K562 (cell line): ENCODE data around the gene PLCL1. TPM values are rescaled to one million over a fixed set of nuclear protein-coding genes. Genes with fewer than 3 reads are reported as not detected.

Experiments used
- ARID3B ChIP-seq: fragments of 250-450 bp; sonication (Bioruptor Pico); IDR thresholded peaks from 2 replicates; pipeline ENCODE4 v1.4.0; 2020; ENCODE audit warnings: borderline replicate concordance
- MBD2 ChIP-seq: sonication (generic); IDR thresholded peaks from 2 replicates; pipeline ENCODE4 v1.6.1; 2016; ENCODE audit warnings: low read depth, borderline replicate concordance
- MIER1 ChIP-seq: fragments of 450-650 bp; IDR thresholded peaks from 2 replicates; pipeline ENCODE4 v1.6.1; 2016; ENCODE audit warnings: antibody characterized with exemption, mild to moderate bottlenecking, low read depth
- PURB ChIP-seq: sonication (generic); formaldehyde crosslinking; IDR thresholded peaks from 2 replicates; pipeline ENCODE4 v1.9.0; 2021; ENCODE audit warnings: low read depth, mild to moderate bottlenecking, missing genetic modification reagents
- ZNF431 ChIP-seq: sonication (generic); formaldehyde crosslinking; IDR thresholded peaks from 2 replicates; pipeline ENCODE4 v1.8.0; 2022; ENCODE audit warnings: mild to moderate bottlenecking, missing genetic modification reagents
- polyA plus RNA-seq, 8 experiments: library from polyadenylated mRNA; depleted of rRNA in 4 of 8; stranded (reverse) in 5 of 8; unstranded in 3 of 8; fragments of >200 nt; fragmentation: Nextera tagmentation in 2 of 8; fragmentation: Illumina TruSeq in 1 of 8; extraction: Ambion mirVana in 2 of 8; extraction: Trizol in 1 of 8; gene quantifications; 2 replicates each; pipeline versions ENCODE4 v1.2.1 to v1.2.3, GENCODE V29; 2011 to 2014; ENCODE audit warnings: inconsistent platforms in 1 of 8, missing spikeins in 1 of 8
- total RNA-seq, 7 experiments: library from RNA; depleted of rRNA in 6 of 7; stranded (reverse); fragments of >200 nt in 6 of 7; fragmentation: Illumina TruSeq in 2 of 7; extraction: Trizol in 2 of 7; gene quantifications; 2 replicates each; pipeline versions ENCODE4 v1.2.1 to v1.2.3, GENCODE V29; 2011 to 2021; ENCODE audit warnings: low replicate concordance in 1 of 7
- TF ChIP-seq, protein P1 (sequence below), 2 experiments: fragments of 450-650 bp; IDR thresholded peaks; 2 replicates each; pipeline ENCODE4 v1.6.1; 2016; ENCODE audit warnings: mild to moderate bottlenecking in 2 of 2, borderline replicate concordance in 1 of 2, low read depth in 1 of 2, moderate library complexity in 1 of 2
- TF ChIP-seq, protein P2 (sequence below): fragments of 450-650 bp; IDR thresholded peaks from 2 replicates; pipeline ENCODE4 v1.6.1; 2016; ENCODE audit warnings: mild to moderate bottlenecking

The PLCL1 gene
- total and polyA plus RNA-seq, 9 of the 15 experiments (the other 6 are each of a cell fraction or from before 2014, with no cell fraction given) = 2.0 to 17.7 (median 8.6) TPM

DNA sequence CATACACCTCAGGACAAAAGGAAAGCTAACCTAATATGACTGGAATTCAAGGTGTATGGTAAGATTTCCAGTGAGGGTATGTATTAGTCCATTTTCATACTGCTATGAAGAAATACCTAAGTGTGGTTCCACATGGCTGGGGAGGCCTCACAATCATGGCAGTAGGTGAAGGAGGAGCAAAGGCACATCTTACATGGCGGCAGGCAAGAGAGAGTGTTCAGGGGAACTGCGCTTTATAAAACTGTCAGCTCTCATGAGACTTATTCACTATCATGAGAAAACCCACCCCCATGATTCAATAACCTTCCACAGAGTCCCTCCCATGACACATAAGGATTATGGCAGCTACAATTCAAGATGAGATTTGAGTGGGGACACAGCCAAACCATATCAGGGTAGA is 186.0 kb downstream of the PLCL1 start (continued):
- TF ChIP-seq, protein P1, sequence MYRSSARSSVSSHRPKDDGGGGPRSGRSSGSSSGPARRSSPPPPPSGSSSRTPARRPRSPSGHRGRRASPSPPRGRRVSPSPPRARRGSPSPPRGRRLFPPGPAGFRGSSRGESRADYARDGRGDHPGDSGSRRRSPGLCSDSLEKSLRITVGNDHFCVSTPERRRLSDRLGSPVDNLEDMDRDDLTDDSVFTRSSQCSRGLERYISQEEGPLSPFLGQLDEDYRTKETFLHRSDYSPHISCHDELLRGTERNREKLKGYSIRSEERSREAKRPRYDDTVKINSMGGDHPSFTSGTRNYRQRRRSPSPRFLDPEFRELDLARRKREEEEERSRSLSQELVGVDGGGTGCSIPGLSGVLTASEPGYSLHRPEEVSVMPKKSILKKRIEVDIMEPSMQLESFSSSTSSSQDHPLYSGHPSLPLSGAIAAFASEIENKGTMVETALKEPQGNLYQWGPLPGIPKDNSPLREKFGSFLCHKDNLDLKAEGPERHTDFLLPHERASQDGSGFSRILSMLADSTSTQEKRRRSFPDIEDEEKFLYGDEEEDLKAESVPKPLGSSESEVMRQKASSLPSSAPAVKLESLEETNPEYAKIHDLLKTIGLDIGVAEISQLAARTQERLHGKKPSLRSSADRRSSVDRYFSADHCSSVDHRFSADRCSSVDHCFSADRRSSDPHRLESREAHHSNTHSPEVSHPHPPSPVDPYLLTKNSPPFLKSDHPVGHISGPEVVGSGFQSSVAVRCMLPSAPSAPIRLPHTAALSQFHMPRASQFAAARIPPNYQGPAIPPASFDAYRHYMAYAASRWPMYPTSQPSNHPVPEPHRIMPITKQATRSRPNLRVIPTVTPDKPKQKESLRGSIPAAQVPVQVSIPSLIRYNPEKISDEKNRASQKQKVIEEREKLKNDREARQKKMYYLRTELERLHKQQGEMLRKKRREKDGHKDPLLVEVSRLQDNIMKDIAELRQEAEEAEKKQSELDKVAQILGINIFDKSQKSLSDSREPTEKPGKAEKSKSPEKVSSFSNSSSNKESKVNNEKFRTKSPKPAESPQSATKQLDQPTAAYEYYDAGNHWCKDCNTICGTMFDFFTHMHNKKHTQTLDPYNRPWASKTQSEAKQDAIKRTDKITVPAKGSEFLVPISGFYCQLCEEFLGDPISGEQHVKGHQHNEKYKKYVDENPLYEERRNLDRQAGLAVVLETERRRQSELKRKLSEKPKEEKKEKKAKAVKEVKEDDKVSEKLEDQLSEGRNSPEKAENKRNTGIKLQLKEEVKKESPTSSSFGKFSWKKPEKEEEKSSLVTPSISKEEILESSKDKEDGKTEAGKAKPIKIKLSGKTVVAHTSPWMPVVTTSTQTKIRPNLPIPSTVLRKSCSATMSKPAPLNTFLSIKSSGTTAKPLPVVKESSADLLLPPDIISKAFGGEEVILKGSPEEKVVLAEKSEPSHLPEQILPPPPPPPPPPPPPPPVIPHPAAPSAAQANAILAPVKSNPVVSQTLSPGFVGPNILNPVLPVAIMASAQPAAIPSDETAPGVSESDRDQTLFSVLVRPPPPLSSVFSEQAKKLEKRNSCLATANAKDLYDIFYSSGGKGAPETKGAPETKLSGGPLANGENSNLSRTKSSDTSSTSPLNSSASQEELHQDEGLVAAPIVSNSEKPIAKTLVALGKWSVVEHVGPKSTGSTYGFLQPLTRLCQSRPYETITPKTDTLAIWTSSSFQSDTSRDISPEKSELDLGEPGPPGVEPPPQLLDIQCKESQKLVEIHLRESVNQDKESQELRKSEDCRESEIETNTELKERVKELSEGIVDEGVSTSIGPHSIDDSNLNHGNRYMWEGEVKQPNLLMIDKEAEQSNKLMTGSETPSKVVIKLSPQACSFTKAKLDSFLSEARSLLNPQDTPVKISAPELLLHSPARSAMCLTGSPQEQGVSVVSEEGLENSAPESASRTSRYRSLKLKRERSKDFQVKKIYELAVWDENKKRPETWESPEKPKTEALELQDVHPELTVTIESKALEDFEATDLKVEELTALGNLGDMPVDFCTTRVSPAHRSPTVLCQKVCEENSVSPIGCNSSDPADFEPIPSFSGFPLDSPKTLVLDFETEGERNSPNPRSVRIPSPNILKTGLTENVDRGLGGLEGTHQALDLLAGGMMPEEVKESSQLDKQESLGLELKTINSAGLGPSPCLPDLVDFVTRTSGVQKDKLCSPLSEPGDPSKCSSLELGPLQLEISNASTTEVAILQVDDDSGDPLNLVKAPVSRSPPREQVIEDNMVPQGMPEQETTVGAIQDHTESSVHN (IDR thresholded peaks at IDR 0.05; ENCODE audit: borderline replicate concordance in 1 of 2, low read depth in 1 of 2) = no peak
- no peak for TF ChIP-seq PURB
- no peak for TF ChIP-seq MBD2
- TF ChIP-seq, protein P2, sequence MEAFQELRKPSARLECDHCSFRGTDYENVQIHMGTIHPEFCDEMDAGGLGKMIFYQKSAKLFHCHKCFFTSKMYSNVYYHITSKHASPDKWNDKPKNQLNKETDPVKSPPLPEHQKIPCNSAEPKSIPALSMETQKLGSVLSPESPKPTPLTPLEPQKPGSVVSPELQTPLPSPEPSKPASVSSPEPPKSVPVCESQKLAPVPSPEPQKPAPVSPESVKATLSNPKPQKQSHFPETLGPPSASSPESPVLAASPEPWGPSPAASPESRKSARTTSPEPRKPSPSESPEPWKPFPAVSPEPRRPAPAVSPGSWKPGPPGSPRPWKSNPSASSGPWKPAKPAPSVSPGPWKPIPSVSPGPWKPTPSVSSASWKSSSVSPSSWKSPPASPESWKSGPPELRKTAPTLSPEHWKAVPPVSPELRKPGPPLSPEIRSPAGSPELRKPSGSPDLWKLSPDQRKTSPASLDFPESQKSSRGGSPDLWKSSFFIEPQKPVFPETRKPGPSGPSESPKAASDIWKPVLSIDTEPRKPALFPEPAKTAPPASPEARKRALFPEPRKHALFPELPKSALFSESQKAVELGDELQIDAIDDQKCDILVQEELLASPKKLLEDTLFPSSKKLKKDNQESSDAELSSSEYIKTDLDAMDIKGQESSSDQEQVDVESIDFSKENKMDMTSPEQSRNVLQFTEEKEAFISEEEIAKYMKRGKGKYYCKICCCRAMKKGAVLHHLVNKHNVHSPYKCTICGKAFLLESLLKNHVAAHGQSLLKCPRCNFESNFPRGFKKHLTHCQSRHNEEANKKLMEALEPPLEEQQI = 0 out of 2 replicates have a peak, but pooled peaks have one; percentile 27
- TF ChIP-seq ZNF431 (CRISPR knock-in tag) = peak; percentile 97
- no peak for TF ChIP-seq MIER1
- no peak for TF ChIP-seq ARID3B
- TF ChIP-seq, all 486 proteins: peak for 4
